Mucosa of rectum (tissue), 2 donors: ENCODE results near the gene CYP46A1.

Experiments used
- H3K27ac ChIP-seq, 2 donors: one replicate each; pipeline ENCODE4 v1.7.0; 2013; ENCODE audit warnings: inconsistent platforms in 2 of 2, low read depth in 2 of 2, low read length in 2 of 2
- H3K27me3 ChIP-seq, 2 donors: one replicate each; pipeline ENCODE4 v1.7.0; 2013; ENCODE audit warnings: low read length in 2 of 2; ENCODE audit not compliant: control insufficient read depth in 2 of 2, insufficient read depth in 2 of 2
- H3K36me3 ChIP-seq, 2 donors: one replicate each; pipeline ENCODE4 v1.7.0; 2013; ENCODE audit warnings: low read length in 2 of 2; ENCODE audit not compliant: control insufficient read depth in 2 of 2, insufficient read depth in 2 of 2
- H3K4me1 ChIP-seq, 2 donors: one replicate each; pipeline ENCODE4 v1.7.0; 2013; ENCODE audit warnings: low read length in 2 of 2, mild to moderate bottlenecking in 1 of 2; ENCODE audit not compliant: control insufficient read depth in 2 of 2, insufficient read depth in 2 of 2
- H3K4me3 ChIP-seq, 2 donors: one replicate each; pipeline ENCODE4 v1.7.0; 2013; ENCODE audit warnings: low read length in 2 of 2
- H3K9ac ChIP-seq, 2 donors: one replicate each; pipeline ENCODE4 v1.7.0; 2013; ENCODE audit warnings: low read length in 2 of 2, low read depth in 1 of 2, mild to moderate bottlenecking in 1 of 2
- H3K9me3 ChIP-seq, 2 donors: one replicate each; pipeline ENCODE4 v1.7.0; 2013; ENCODE audit warnings: low read length in 2 of 2; ENCODE audit not compliant: control insufficient read depth in 2 of 2
- donor health status: healthy.
- donor health status: Normal muscosa, but diverticular disease.

CYP46A1 gene

DNA sequence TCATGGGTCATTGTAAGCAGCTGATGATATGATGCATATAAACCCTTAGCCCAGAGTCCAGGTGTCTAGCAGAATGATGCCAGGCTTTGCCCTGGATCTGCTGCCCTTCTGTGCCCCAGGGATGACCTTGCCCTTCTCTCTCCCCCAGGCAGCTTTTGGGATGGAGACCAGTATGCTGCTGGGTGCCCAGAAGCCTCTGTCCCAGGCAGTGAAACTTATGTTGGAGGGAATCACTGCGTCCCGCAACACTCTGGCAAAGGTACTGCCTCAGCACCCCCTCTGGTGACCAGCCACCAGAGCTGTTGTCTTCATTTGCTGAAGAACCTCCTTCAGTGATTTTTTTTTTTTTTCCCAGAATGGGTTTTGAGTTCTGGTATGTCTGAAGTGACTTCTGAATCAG lies 23.3 kb downstream of the CYP46A1 start:
- H3K9me3 ChIP-seq = peaks cover 8 to 10% of the 10 kb centered on the region in 2 donors
- no peaks in the 10 kb centered on the region for H3K4me1 ChIP-seq
- no peak overlapping the region for H3K9ac ChIP-seq
- no peaks in the 10 kb centered on the region for H3K36me3 ChIP-seq
- H3K27me3 ChIP-seq = no peaks in the 10 kb centered on the region
- H3K27ac ChIP-seq = no peak overlapping the region
- no peak overlapping the region for H3K4me3 ChIP-seq

DNA sequence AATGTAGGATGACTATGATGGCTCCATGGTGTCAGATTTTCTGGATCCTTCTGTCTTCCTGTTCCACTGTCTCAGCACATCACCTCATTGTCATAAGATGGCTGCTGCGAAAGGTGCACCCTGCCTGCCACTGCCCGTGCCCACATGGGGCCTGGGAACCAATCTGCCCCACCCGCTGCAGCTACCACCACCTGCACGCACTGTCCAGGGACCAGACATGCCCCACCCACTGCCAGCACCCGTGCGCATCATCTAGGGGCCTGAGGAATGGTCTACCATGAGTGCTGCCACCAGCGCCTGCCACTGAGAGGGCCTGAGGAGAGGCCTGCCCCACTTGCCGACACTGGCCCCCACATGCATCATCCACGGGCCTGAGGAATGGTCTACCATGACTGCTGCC lies 23.8 kb downstream of the CYP46A1 start:
- H3K27me3 ChIP-seq = no peaks in the 10 kb centered on the region
- no peak overlapping the region for H3K27ac ChIP-seq
- H3K4me1 ChIP-seq = no peaks in the 10 kb centered on the region
- H3K4me3 ChIP-seq = no peak overlapping the region
- H3K9ac ChIP-seq = no peak overlapping the region
- H3K9me3 ChIP-seq = peaks cover 7 to 10% of the 10 kb centered on the region in 2 donors
- no peaks in the 10 kb centered on the region for H3K36me3 ChIP-seq

DNA sequence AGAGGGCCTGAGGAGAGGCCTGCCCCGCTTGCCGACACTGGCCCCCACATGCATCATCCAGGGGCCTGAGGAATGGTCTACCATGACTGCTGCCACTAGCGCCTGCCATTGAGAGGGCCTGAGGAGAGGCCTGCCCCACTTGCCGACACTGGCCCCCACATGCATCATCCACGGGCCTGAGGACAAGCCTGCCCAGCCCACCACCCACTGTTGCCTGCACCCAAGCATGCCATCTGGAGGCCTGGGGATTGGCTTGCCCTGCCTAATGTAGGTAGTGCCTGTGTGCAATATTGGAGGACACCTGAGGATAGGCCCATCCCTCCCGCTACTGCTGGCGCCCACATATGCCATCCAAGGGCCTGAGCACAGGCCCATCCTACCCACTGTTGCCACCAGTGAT lies 24.4 kb downstream of the CYP46A1 start:
- no peak overlapping the region for H3K9ac ChIP-seq
- H3K4me3 ChIP-seq = no peak overlapping the region
- H3K36me3 ChIP-seq = no peaks in the 10 kb centered on the region
- H3K27me3 ChIP-seq = no peaks in the 10 kb centered on the region
- H3K4me1 ChIP-seq = no peaks in the 10 kb centered on the region
- peaks cover 2 to 4% of the 10 kb centered on the region in 2 donors for H3K9me3 ChIP-seq
- no peak overlapping the region for H3K27ac ChIP-seq

DNA sequence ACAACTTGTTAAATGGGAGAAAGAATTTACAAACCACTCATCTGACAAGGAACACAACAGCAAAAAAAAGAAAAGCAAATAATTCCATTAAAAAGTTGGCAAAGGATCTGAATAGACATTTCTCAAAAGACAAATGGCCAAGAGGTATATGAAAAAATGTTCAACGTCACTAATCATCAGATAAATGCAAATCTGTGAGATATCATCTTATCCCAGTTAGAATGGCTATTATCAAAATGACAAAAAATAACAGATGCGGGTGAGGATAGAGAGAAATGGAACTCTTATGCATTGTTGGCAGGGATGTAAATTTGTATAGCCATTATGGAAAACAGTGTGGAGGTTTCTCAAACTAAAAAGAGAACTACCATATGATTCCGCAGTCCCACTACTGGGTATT lies 29.9 kb downstream of the CYP46A1 start:
- H3K36me3 ChIP-seq = no peaks in the 10 kb centered on the region
- H3K27me3 ChIP-seq = no peaks in the 10 kb centered on the region
- no peaks in the 10 kb centered on the region for H3K9me3 ChIP-seq
- no peak overlapping the region for H3K4me3 ChIP-seq
- no peak overlapping the region for H3K27ac ChIP-seq
- H3K9ac ChIP-seq = no peak overlapping the region
- no peaks in the 10 kb centered on the region for H3K4me1 ChIP-seq

DNA sequence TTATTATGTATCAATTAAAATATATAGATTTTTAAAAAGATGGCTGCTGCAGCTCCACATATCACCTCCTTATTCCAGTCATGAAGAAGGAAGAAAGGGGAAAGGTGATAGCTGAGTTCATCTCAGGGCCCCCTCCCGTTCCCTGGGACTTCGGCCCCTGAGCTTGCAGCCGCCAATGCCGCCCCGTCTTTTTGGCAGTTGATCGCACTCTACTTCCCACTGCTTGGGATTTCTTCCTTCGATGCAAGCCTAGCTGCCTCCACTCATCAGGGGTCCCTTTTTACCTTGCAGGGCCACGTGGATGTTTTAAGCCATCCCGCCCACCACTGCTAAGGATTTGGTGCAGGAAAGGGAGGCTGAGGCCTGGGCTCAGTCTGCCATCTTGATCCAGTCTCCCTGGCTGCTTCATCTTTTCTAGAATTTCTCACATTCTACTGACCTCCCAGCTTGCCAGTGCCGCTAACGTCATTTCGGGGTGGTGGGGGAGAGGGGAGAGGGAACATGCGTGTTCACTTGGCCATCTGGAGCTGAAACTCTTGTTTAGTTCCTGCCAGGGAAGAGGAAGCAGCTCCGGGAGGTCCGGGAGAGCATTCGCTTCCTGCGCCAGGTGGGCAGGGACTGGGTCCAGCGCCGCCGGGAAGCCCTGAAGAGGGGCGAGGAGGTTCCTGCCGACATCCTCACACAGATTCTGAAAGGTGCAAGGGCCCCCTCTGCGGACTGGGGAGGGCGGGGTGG lies 31.3 kb downstream of the CYP46A1 start:
- no peaks in the 10 kb centered on the region for H3K27me3 ChIP-seq
- H3K9me3 ChIP-seq = no peaks in the 10 kb centered on the region

DNA sequence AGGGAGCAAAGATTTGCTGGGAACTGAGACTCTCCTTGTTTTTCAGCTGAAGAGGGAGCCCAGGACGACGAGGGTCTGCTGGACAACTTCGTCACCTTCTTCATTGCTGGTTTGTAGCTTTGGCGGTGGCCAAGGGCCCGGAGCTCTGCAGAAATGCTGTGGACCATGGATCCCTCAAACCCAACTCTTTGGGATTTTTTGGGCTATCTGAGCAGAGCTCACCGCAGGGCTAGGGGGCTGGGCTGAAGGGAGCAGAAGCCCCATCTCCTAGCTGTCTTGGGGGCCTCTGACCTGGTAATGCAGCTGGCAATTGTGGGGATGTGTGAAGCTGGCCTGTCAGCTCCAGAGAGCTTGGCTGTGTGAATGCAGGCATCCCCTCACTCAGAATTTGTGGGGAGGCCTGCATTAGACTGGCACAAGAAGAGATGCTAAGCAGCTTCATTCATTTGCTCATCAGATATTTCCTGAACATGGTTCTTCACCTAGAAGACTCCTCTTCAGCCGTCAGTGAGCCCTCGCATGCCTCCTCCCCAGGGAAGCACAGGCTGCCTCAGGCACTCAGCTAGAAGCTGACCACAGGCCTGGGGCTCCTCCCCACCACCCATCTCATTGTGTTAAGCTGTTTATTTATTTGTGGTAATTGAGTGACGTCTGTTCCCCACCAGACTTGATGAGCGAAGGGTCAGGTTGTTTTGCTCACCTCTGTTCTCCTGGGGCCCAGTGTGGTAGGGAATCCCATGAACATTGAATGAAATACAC lies 32.2 kb downstream of the CYP46A1 start:
- H3K27ac ChIP-seq = no peak overlapping the region
- no peaks in the 10 kb centered on the region for H3K36me3 ChIP-seq
- H3K4me3 ChIP-seq = no peak overlapping the region
- H3K9me3 ChIP-seq = no peaks in the 10 kb centered on the region
- H3K9ac ChIP-seq = no peak overlapping the region
- H3K4me1 ChIP-seq = no peaks in the 10 kb centered on the region
- no peaks in the 10 kb centered on the region for H3K27me3 ChIP-seq

More for the DNA sequence above, 31.3 kb downstream of the CYP46A1 start:
- Histone ChIP-seq H3K9ac (no peak overlapping the region), H3K4me1 (no peaks in the 10 kb centered on the region), H3K27ac (no peak overlapping the region), H3K4me3 (no peak overlapping the region), H3K36me3 (no peaks in the 10 kb centered on the region)

DNA sequence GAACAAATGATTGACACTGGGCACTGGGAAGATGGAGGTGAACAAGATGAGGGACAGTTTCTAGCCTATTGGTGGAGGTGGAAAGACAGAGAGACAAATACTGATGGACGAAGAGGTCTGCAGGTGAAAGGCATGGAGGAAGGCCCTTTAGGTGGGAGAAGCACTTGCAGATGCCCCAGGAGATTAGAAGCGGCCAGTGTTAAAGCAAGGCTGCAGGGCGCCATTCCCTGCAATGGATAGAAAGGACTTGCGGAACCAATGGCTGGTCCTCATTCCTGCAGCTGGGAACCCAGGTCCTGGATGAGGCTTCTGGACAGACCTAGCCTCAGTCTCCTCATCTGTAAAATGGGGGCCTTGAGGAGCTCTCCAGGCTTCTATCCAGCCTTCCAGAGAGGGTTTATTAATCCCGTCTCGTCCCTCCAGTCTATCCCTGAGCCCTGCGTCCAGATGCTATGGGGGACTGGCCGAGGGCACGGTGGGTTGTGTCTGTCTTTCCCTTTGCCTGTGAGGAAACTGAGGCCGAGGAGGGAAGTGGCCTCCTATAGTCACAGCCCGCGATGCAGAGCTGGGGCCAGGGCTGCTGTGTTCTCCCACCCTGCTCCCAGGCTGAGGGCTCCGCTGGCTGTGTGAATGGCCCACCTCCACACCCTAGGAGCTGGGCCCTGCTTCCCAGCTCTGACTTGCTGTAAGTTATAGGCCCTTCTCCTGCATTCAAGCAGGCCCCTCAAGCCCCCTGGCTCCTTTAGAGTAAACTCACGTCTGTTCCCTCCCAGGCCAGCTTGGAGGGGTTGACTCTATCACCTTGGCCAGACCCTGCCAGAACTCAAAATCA lies 33.0 kb downstream of the CYP46A1 start:
- Histone ChIP-seq H3K27ac (no peak overlapping the region), H3K36me3 (no peaks in the 10 kb centered on the region), H3K9ac (no peak overlapping the region), H3K4me3 (no peak overlapping the region), H3K9me3 (no peaks in the 10 kb centered on the region), H3K27me3 (peaks cover 0 to 1% of the 10 kb centered on the region in 2 donors), H3K4me1 (no peaks in the 10 kb centered on the region)

DNA sequence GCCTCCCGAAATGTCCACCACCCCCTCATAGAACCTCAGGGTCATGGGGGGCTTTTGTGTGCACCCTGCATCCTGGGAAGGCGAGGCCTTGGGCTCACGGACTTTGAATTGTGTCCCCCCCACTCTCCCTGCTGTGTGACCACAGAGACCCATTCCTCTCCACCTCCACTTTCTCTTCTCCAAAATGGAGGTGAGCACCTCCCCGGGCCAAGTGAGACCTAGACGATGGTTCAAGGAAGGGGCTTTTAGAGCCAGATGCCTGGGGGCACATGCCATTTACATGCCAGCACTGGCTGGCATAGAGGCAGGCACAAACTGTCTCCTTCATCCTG lies 33.5 kb downstream of the CYP46A1 start:
- no peak overlapping the region for H3K4me3 ChIP-seq
- no peaks in the 10 kb centered on the region for H3K36me3 ChIP-seq
- no peak overlapping the region for H3K27ac ChIP-seq
- H3K27me3 ChIP-seq = peaks cover 0 to 3% of the 10 kb centered on the region in 2 donors
- no peaks in the 10 kb centered on the region for H3K4me1 ChIP-seq
- no peaks in the 10 kb centered on the region for H3K9me3 ChIP-seq
- H3K9ac ChIP-seq = no peak overlapping the region

DNA sequence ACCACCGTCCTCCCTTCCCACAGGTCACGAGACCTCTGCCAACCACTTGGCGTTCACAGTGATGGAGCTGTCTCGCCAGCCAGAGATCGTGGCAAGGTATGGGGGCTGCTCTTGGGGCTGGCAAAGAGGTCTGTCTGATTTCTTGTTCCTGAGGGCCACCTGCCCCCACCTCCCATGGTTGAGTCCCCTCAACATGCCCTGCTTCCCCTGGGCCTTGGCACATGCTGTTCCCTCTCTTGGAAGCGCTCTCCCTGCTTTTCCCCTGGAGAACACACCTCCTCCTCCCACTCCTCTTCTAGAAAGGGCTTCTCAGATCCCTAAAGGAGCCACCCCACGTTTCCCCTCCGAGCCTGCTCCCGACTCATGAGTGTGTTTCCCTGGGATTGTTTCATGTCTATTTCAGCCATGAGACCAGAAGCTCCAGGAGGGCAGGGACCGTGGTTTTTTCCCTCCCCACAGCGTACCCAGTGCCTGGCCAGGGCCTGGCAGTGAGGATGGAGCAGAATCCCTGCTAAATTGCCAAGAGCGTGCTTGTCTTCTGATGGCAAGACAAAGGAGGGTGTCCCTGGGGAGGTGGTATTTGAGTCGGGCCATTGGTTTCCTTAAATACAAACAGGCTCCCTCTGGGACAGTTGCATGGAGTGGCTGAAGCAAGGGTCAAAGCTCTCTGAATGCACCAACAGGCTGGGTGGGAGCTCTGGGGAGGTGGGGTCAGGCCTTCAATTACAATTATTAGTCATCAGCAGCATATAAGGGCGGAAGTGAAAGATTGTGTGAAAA lies 34.1 kb downstream of the CYP46A1 start:
- Histone ChIP-seq H3K9ac (no peak overlapping the region), H3K9me3 (no peaks in the 10 kb centered on the region), H3K4me1 (no peaks in the 10 kb centered on the region), H3K36me3 (no peaks in the 10 kb centered on the region), H3K27ac (no peak overlapping the region), H3K27me3 (peaks cover 0 to 3% of the 10 kb centered on the region in 2 donors), H3K4me3 (no peak overlapping the region)
